ENCODE data around the gene NSDHL.
A peak's percentile ranks its signal among the peaks of the same experiment; 100 is the strongest.

NSDHL gene

GRCh38 chrX:152913346-152913745, 82.5 kb downstream of the NSDHL start:
- DNase-seq (ENCODE audit: low spot score) = no peak

- no peak for DNase-seq (ENCODE audit: low spot score)
Observed at GRCh38 chrX:152913910-152914309, 83.0 kb downstream of the NSDHL start.

- DNase-seq (ENCODE audit: low spot score) = peak; percentile 68
Observed at GRCh38 chrX:152915541-152916241, 84.8 kb downstream of the NSDHL start.

- no peak for DNase-seq (ENCODE audit: low spot score)
Observed at GRCh38 chrX:152917656-152918579, 87.1 kb downstream of the NSDHL start.

- DNase-seq (ENCODE audit: low spot score) = no peak
Observed at GRCh38 chrX:152918707-152919106, 87.8 kb downstream of the NSDHL start.
